Activated CD8-positive, alpha-beta memory T cell treated with anti-CD3 and anti-CD28 coated beads, Interleukin-2, amount 10 ng/mL, durations not matched to agents 7 days and 5 days (primary cell): Measurements from ENCODE around the gene ALDOA. TPM values are rescaled to one million over a fixed set of nuclear protein-coding genes. Genes with fewer than 3 reads are reported as not detected.

Experiments
- ATAC-seq: fragments of 150-1000 bp; cut with Tn5 transposase; one replicate; pipeline ENCODE4 v1.10.0; 2021; ENCODE audit warnings: moderate library complexity
- CTCF ChIA-PET: fragments of 350-600 bp; sonication (Branson Sonifier 250); formaldehyde crosslinking; loops from one replicate; lab custom pipeline; 2021; ENCODE audit warnings: antibody characterized with exemption; lab: Charles Lee
- DNase-seq: peaks from one replicate; pipeline ENCODE4 v3.0.0-alpha.2; 2020
- H3K27ac Mint-ChIP-seq: one replicate; pipeline ENCODE4 v1.8.0; 2021; ENCODE audit warnings: mild to moderate bottlenecking, mixed read lengths
- H3K27me3 Mint-ChIP-seq: one replicate; pipeline ENCODE4 v1.8.0; 2021; ENCODE audit warnings: mixed read lengths
- H3K36me3 Mint-ChIP-seq: one replicate; pipeline ENCODE4 v1.8.0; 2021; ENCODE audit warnings: mild to moderate bottlenecking, mixed read lengths
- H3K4me1 Mint-ChIP-seq: one replicate; pipeline ENCODE4 v1.8.0; 2021; ENCODE audit warnings: mixed read lengths
- H3K4me3 Mint-ChIP-seq: one replicate; pipeline ENCODE4 v1.8.0; 2021; ENCODE audit warnings: mild to moderate bottlenecking, moderate library complexity, mixed read lengths
- H3K9me3 Mint-ChIP-seq: one replicate; pipeline ENCODE4 v1.8.0; 2022; ENCODE audit warnings: low read depth, mixed read lengths
- total RNA-seq, 2 experiments: library from RNA; stranded (reverse); gene quantifications; one replicate each; pipeline ENCODE4 v1.2.3, GENCODE V29; 2021

Gene ALDOA
- total RNA-seq, 2 experiments from 2014 or later = 1,292 to 1,318 TPM

GRCh38 chr16:30088832-30089624, 23.5 kb downstream of the ALDOA start:
- Mint-ChIP-seq H3K27ac (no peak overlapping the region), H3K27me3 (no peaks in the 10 kb centered on the region), H3K36me3 (peaks cover 12% of the 10 kb centered on the region), H3K4me1 (peaks cover 33% of the 10 kb centered on the region), H3K9me3 (no peaks in the 10 kb centered on the region), H3K4me3 (no peak overlapping the region)
- CTCF ChIA-PET = interaction anchor here (0.8 to 6.2 kb wide), 7 partner anchors 10 to 320 kb away, joined by 3 to 107 read pairs (median 38); partner anchors contain the start of genes ALDOA, GDPD3 and PPP4C
- DNase-seq (no peak), ATAC-seq (no peak)

- CTCF ChIA-PET = interaction anchor here (0.8 to 6.2 kb wide), 19 partner anchors 11 to 495 kb away, joined by 3 to 107 read pairs (median 13); partner anchors contain the start of genes ALDOA, CORO1A, GDPD3 and MAPK3
- Mint-ChIP-seq H3K36me3 (peaks cover 15% of the 10 kb centered on the region), H3K4me3 (peak overlapping the region; percentile 33), H3K27me3 (no peaks in the 10 kb centered on the region), H3K4me1 (peaks cover 48% of the 10 kb centered on the region), H3K27ac (peak overlapping the region; percentile 66), H3K9me3 (no peaks in the 10 kb centered on the region)
- DNase-seq = no peak
- ATAC-seq = no peak
Observed at GRCh38 chr16:30090610-30091331, 25.2 kb downstream of the ALDOA start.

- peaks cover 53% of the 10 kb centered on the region for H3K4me1 Mint-ChIP-seq
- H3K4me3 Mint-ChIP-seq = peak within 1 kb of the TSS; percentile 84
- CTCF ChIA-PET = interaction anchor here (0.7 to 6.2 kb wide), 36 partner anchors 12 to 507 kb away, joined by 3 to 107 read pairs (median 5); partner anchors contain the start of genes ALDOA, CORO1A, DCTPP1 and GDPD3
- DNase-seq (peak; percentile 97), ATAC-seq (peak; percentile 86)
- peaks cover 19% of the 10 kb centered on the region for H3K36me3 Mint-ChIP-seq
- peak within 1 kb of the TSS; percentile 96 for H3K27ac Mint-ChIP-seq
- H3K27me3 Mint-ChIP-seq = no peaks in the 10 kb centered on the region
- H3K9me3 Mint-ChIP-seq = peaks cover under 1% of the 10 kb centered on the region
Observed at GRCh38 chr16:30091474-30092372, 26.2 kb downstream of the ALDOA start, which contains the start of gene TBX6. TSS of gene TBX6 (minus strand) at chr16:30091924. CDS start at chr16:30091193, 731 bp downstream.

- H3K27me3 Mint-ChIP-seq = no peaks in the 10 kb centered on the region
- peak overlapping the region; percentile 96 for H3K27ac Mint-ChIP-seq
- CTCF ChIA-PET = interaction anchor here (0.7 to 6.2 kb wide), 35 partner anchors 12 to 506 kb away, joined by 3 to 107 read pairs (median 5); partner anchors contain the start of genes ALDOA, CORO1A, DCTPP1 and GDPD3
- H3K36me3 Mint-ChIP-seq = peaks cover 22% of the 10 kb centered on the region
- ATAC-seq = peak; percentile 46
- peaks cover 57% of the 10 kb centered on the region for H3K4me1 Mint-ChIP-seq
- peaks cover 5% of the 10 kb centered on the region for H3K9me3 Mint-ChIP-seq
- DNase-seq = peak; percentile 87
- H3K4me3 Mint-ChIP-seq = peak overlapping the region; percentile 84
Observed at GRCh38 chr16:30092373-30093010, 26.9 kb downstream of the ALDOA start.

- no peak for ATAC-seq
- DNase-seq = no peak
- CTCF ChIA-PET = interaction anchor here (1.1 to 6.2 kb wide), 7 partner anchors 10 to 395 kb away, joined by 4 to 107 read pairs (median 29); partner anchors contain the start of genes ALDOA, GDPD3 and ZNF771
- Mint-ChIP-seq H3K9me3 (peaks cover 15% of the 10 kb centered on the region), H3K27ac (peak overlapping the region; percentile 85), H3K36me3 (peaks cover 36% of the 10 kb centered on the region), H3K4me3 (peak overlapping the region; percentile 76), H3K27me3 (no peaks in the 10 kb centered on the region), H3K4me1 (peaks cover 54% of the 10 kb centered on the region)
Observed at GRCh38 chr16:30094541-30095165, 29.1 kb downstream of the ALDOA start.

GRCh38 chr16:30095166-30096078, 29.9 kb downstream of the ALDOA start:
- peak overlapping the region; percentile 85 for H3K27ac Mint-ChIP-seq
- CTCF ChIA-PET = interaction anchor here (1.1 to 6.2 kb wide), 6 partner anchors 9 to 312 kb away, joined by 4 to 107 read pairs (median 18); partner anchors contain the start of genes ALDOA and ZNF771
- DNase-seq (no peak), ATAC-seq (no peak)
- peak overlapping the region; percentile 76 for H3K4me3 Mint-ChIP-seq
- peaks cover 47% of the 10 kb centered on the region for H3K4me1 Mint-ChIP-seq
- no peaks in the 10 kb centered on the region for H3K27me3 Mint-ChIP-seq
- H3K36me3 Mint-ChIP-seq = peaks cover 36% of the 10 kb centered on the region
- H3K9me3 Mint-ChIP-seq = peaks cover 15% of the 10 kb centered on the region

GRCh38 chr16:30096105-30096861, 30.7 kb downstream of the ALDOA start, which contains the start of gene YPEL3:
TSS of gene YPEL3 (minus strand) at chr16:30096213. CDS start at chr16:30095482, 731 bp downstream.
- peaks cover 15% of the 10 kb centered on the region for H3K9me3 Mint-ChIP-seq
- ATAC-seq (peak; percentile 63), DNase-seq (peak; percentile 93)
- H3K27ac Mint-ChIP-seq = peak within 1 kb of the TSS; percentile 86
- H3K27me3 Mint-ChIP-seq = no peaks in the 10 kb centered on the region
- H3K4me1 Mint-ChIP-seq = peaks cover 45% of the 10 kb centered on the region
- CTCF ChIA-PET = interaction anchor here (2.3 kb wide), 1 partner anchor 47 kb away, joined by 8 read pairs; no protein-coding TSS in a partner anchor
- peaks cover 36% of the 10 kb centered on the region for H3K36me3 Mint-ChIP-seq
- H3K4me3 Mint-ChIP-seq = peak within 1 kb of the TSS; percentile 76

GRCh38 chr16:30096862-30097563, 31.5 kb downstream of the ALDOA start:
- DNase-seq = no peak
- no peaks in the 10 kb centered on the region for H3K27me3 Mint-ChIP-seq

GRCh38 chr16:30104090-30104489, 38.5 kb downstream of the ALDOA start:
- CTCF ChIA-PET = interaction anchor here (3.3 to 5.9 kb wide), 2 partner anchors 8 to 12 kb away, joined by 18 to 38 read pairs; partner anchors contain the start of genes GDPD3 and TBX6
- Mint-ChIP-seq H3K4me1 (no peaks in the 10 kb centered on the region), H3K36me3 (peaks cover 15% of the 10 kb centered on the region)

More at GRCh38 chr16:30096862-30097563, 31.5 kb downstream of the ALDOA start:
- peak overlapping the region; percentile 86 for H3K27ac Mint-ChIP-seq
- CTCF ChIA-PET = interaction anchor here (2.3 kb wide), 1 partner anchor 46 kb away, joined by 8 read pairs; no protein-coding TSS in a partner anchor
- no peak for ATAC-seq
- H3K4me1 Mint-ChIP-seq = peaks cover 40% of the 10 kb centered on the region
- peaks cover 15% of the 10 kb centered on the region for H3K9me3 Mint-ChIP-seq
- H3K36me3 Mint-ChIP-seq = peaks cover 36% of the 10 kb centered on the region
- peak overlapping the region; percentile 56 for H3K4me3 Mint-ChIP-seq

More at GRCh38 chr16:30104090-30104489, 38.5 kb downstream of the ALDOA start:
- H3K27ac Mint-ChIP-seq = no peak overlapping the region
- H3K27me3 Mint-ChIP-seq = no peaks in the 10 kb centered on the region
- ATAC-seq = no peak
- no peak for DNase-seq
- H3K4me3 Mint-ChIP-seq = no peak overlapping the region
- no peaks in the 10 kb centered on the region for H3K9me3 Mint-ChIP-seq
